OCI-M2 (cell line): ENCODE results near the gene MTA1.

ENCODE experiments used
- DNase-seq: peaks from one replicate; lab custom pipeline; 2025; ENCODE audit not compliant: unreplicated experiment; lab: John Stamatoyannopoulos, UW

The MTA1 gene

DNA sequence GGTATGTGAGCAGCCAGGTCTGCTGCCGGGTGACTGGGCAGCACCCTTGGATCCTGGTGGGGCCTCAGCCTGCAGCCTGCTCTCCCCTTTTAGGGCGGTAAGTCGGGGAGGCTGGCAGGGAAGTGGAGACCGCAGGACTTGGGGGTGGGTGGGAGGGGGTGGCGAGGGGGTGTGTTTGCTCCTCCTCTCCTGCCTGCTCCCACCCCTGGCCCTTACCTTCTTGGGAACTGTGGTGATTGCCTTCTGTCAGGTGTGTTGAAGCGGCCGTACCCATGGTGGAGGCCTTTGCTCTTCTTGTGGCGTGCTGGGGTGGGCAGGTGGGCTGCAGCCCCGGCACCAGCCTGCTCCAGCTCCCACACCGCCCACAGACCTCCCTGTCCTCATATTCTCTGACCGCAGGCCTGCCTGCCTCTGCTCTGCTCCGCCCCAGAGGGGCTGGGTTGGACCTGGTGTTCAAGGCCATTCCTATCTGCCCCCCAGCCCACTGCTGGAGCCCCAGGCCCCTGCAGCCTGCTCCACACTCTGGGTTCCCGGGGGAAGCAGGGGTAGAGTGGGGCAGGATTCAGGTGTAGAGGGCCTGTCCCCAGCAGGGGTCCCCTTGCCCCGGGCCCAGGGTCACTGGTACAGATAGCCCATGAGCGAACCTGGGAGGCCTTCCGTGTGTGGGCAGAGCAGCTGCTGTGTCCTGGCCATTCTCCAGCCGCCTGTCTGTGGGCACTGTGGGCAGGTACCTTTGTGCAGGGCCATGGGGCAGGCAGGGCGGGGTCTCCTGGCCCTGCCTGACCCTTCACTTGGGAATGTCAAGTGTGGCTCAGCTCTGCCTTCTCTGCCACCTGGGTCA, 76.6 kb downstream of the MTA1 start:
- no peak for DNase-seq

DNA sequence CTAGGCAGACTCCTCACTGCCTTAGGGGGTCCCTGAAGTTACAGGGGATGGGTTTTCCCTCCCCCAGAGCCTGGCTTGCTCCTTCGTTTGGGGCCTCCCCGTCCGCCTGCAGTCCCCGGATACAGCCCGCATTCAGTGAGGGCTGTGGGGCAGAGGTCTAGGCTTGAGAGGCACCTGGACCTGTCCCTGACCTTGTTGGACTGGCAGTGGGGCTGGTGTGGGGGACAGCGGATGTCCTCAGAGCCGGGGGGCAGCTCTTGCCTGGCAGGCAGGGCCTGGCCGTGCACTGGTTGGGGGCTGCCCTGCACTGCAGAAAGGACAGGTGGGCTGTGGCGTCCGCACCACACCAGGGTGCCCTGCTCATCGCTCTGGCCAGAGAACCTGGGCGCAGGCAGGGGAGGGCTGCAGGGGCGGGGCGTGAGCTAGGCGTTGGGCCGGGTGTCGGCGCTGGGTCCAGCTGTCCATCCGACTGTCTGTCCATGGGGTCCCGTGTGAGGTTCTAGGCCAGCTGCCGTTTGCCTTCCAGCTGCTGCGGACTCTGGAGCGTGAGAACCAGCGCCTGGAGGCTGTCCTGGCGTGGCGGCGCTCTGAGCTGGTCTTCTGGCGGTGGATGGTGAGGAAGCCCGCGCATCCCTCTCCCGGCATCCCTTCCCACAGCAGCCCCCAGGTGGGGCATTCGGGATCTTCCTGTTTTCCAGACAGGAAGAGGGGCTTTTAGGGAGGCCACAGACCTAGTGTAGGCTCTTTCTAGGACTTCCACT, 77.4 kb downstream of the MTA1 start:
- DNase-seq: no peak

DNA sequence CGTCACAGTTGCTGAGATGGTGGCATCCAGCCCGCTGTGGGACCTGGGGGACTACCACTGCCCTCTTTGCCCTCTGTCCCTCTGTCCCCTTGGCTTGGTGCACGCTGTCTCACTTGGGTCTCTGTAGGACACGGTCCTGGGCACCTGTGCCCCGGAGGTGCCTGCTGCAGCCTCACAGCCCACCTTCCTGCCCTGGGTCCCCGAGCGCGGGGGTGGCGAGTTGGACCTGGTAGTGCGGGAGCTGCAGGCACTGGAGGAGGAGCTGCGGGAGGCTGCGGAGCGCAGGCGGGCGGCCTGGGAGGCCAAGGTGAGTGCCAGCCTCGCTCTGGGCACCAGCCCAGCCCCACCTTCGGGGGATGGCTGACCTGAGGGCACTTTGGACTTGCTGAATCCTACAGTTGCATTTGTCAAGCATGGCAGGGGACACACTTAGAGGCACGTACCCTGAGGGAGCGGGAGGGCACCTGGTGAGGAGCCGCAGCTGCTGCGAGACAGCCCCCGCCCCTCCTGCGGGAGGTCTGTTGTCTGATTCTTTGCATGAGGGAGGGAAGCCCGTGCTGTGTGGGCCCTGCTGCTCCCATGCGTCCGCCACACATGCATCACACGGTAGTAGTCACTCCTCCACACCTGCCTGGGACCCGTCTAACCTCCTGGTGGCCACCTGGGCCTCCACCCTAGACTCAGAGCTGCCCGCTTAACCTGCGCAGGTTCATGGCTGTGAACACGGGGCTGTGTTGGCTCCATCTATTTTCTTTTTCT, 78.2 kb downstream of the MTA1 start:
- no peak for DNase-seq

DNA sequence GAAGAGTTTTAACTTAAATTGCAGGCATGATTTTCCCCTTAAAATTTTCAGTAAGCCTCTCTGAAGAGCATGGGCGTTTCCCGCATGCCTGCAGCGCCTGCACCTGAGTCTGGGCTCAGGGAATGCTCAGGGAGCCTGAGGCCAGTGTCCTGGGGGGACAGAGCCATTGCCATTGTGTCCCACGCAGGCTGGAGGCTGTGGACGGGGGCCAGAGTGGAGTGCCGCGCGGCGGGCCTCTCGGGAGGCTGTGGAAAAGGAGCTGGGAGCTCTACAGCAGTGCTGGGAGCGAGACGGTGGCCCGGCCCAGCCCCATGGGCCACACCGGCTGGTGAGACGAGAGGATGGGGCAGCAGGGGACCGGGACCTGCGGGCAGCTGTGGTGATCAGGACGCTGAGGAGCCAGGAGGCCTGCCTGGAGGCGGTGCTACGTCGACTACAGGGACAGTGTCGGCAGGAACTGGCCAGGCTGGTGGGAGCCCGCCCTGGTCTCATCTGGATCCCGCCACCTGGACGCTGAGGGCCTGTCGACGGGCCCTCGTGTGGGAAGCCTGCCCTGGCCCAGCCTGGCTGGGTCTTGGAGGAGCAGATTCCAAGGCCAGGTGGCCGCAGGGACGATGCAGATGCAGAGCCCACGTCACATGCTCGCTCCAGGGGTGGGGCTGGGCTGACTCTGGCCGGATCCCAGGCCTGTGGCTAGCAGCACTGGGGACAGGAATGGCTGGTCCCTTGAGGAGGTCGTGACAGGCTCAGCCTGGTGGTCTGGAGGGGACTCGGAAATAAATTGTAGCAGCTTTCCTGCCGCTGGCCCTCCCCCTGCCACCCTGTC, 79.0 kb downstream of the MTA1 start:
- DNase-seq: no peak

DNA sequence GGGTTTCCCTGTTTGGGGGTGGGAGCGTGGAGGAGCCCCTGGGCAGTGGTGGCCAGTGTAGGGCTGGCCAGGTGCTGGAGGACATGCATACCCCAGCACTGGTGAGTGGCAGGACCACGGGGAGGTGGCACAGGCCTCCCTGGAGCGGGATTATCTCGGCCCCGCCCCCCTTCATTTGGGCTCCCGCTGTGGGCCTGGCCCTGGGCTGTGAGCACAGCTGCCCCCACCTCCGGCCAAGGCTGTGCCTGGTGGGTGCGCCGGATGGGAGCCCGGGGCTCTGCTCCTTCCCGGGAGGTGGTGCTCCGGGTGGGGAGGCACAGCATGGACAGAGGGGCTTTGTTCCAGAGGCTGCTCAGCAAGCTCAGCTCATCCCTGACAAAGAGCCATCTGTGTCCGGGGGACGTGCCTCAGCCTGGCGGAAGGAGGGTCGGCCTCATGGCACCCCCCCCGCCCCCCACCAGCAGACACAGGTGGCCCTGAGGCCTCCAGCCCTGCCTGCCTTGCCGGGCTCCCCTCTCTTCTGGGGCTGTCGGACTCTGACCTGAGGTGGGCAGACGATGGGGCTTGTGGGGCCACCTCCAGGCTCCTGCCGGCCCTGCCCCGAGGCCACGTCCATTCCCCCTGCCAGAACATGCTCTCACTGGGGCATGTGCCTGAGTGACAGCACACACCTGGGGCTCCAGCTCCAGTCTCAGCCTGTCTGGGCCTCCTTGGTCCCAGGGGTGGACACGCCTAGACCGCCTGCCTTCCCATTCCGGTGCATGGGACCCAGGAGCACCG, 79.8 kb downstream of the MTA1 start:
- no peak for DNase-seq

DNA sequence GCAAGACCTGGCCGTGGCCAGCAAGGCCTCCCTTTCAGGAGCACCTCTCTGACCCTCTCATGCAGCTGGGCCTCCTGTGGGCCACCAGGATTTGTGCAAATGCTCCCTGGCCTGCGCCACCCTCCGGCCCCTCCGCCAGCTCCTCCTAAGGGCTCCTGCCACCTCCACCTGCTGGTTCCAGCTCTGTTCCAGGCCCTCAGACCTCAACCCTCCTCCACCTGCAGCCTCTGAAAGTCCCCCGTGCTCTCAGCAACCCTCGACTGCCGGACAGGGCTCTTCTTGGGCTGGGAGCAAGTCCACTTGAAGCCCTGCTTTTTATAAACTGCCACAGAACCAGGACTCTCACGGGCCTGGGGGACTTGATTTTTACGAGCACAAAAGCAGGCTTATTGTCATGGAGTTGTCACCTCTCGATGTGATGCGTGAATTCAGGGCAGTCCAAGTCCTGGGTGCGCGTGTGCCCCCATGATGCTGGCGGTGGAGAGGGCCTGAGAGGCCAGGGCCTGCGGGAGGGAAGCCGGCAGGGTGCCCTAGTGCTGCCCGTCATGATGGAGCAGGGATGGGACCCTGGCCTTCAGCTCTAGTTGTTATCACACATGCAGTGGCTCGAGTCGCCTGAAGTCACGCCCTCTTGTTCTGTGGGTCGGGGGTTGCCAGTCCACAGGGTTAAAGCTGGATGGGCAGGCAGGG, 80.6 kb downstream of the MTA1 start:
- no peak for DNase-seq

DNA sequence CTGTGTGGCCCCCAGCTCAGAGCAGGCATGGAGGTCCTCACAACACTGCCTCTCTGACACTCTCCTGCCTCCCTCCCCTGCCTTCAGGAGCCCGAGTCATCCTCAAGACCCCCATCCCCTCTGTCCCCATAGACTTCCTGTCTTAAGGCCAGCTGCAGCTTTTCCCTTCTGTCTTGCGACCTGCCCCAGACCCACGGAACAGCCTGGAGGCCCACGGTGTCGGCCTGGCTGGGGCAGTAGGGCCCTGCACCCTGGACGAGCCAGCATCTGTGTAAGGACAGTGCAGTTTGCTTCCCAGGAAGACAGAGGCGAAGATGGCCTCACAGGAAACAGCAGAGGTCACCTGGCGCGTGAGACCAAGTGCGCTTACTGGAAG, 81.1 kb downstream of the MTA1 start:
- DNase-seq: no peak

DNA sequence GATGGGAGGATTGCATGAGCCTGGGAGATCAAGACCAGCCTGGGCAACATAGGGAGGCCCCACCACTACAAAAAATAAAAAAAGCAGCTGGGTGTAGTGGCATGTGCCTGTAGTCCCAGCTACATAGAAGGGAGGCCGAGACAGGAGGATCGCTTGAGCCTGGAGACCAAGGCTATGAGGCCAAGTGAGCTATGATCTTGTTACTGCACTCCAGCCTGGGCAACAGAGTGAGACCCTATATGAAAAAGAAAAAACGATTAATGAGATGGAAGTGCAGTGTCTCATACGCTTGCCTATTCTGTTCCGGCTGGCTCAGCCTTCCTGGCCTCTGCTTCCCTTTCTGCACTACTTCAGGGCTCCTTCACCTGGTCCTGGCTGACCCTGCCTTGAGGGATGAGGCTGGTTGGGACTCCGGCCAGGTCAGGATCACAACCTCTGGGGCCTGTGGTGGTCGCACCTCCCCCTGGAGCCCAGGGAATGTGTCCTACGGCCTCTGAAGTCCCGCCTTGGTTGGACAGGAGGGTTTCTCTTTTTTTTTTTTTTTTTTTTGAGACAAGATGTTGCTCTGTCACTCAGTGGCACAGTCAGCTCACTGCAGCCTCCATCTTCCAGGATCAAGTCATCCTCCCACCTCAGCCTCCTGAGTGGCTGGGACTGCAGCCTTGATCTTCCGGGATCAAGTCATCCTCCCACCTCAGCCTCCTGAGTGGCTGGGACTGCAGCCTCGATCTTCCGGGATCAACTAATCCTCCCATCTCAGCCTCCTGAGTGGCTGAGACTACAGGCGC, 82.1 kb downstream of the MTA1 start:
- DNase-seq: no peak

DNA sequence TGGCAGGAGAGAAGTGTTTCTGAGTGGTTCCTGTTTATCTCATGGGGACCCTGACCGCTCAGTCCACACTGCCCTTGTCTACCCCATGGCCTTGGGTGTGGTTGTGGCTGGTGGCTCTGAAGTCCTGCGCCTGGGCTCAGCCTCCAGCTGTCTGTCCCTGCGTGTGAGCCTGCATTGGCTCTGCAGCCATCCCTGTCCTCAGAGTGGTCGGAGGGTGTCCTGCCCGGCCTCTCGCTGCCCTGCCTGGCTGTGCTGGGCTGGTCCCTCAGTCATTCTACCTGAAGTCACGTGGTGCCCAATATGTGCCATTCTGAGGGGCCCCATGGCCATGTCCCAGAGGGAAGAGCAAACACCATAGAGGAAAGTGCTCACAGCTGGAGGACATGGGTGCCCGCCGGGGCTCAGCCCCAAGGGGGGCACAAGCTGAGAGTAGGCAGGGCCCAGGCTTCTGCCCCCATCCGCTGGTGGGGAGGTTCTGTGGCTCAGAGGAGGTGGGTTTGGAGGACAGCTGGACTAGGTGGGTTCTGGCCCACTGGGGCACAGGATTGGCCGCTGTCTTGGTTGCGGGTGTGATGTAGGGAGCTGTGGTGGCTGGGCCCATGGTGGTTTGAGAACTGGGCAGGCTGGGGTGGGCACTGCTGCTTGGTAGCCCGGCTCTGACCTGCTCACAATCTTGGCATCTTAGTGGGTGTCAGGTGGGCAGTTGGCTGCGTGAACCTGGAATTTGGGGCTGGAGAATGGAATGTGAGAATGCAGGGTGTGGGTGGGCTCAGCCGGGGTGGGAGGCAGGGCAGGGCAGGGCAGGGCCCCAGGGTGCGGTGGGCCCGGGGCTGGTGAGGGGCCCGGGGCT, 83.0 kb downstream of the MTA1 start:
- no peak for DNase-seq

DNA sequence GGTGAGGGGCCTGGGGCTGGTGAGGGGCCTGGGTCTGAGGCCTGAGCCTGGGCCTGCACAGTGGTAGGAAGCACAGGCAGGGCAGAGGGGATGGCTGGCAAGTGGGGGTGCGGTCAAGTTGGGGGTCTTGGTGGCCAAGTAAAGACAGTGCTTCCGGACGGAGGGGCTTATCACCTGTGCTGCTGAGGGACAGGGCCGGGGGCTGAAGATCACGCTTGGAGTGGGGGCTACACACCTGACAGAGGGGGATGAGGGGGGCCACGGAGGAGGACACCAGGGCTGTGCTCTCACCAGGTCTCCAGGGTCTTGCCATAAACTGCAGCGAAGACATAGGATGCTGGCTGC, 83.6 kb downstream of the MTA1 start:
- no peak for DNase-seq

DNA sequence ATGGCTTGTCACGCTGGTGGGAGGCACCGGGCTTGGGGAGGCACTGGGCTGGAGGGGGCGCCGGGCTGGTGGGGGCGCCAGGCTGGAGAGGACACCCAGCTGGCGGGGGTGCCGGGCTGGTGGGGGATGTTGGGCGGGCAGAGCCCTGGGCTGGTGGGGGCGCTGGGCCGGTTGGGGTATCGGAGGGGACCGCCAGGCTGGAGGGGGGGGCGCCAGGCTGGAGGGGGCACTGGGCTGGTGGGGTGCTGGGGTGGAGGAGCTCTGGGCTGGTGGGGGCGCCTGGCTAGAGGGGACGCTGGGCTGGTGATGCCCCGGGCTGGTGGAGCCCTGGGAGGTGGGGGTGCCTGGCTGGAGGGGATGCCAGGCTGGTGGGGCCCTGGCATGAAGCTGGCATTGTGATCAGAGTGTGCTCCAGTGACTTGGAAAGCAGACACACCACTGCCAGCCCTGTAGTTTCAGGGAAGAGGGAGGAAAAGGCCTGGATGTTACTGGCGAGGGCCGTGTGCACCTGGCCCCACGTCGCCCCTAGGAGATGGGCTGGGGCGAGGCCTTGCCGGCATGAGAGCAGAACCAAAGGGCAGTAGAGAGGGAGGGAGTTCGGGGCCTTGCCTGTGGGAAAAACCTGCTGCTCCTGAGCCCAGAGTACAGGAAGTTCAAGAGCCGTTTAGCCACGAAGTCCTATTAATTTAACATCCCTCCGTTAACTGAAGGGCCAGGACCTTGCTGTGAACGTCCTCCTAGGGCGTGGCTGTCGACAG, 84.5 kb downstream of the MTA1 start:
- no peak for DNase-seq

DNA sequence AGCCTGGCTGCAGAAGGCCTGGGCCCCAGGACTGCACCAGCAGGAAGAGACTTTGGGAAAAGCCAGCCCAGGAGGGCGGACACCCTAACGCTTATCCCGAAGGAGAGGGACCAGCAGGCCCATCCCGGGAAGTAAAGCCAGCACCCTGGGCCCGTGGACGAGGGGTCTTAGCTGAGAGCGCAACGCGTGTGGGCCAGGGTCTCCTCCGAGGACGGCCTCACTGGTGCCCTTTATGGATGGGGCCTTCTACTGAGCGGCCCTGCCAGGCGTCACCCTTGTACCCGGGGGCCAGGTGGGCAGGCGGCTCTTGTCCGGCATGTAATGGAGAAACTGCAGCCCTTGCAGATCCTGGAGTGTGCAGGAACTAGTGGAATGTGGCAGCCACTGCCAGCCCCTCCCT, 85.5 kb downstream of the MTA1 start:
- DNase-seq: no peak

DNA sequence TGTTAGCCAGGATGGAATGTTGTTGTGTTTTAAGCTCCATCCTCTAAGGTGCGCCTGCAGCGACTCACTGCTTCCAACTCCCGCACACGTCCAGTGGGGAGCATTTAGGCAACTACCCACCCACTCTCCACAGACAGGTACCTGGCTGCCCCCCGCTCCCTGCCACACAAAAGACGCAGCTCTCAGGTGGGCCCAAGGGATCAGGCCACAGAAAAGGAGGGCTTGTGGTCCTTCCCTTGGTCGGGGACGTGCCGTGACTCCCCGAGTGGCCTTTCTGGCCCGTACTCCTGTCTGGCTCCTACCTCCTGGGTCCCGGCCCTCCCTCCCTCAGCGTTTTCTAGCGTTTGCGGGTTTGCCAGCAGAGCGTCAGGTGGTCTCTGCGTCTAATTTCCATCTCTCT, 87.6 kb downstream of the MTA1 start:
- no peak for DNase-seq

DNA sequence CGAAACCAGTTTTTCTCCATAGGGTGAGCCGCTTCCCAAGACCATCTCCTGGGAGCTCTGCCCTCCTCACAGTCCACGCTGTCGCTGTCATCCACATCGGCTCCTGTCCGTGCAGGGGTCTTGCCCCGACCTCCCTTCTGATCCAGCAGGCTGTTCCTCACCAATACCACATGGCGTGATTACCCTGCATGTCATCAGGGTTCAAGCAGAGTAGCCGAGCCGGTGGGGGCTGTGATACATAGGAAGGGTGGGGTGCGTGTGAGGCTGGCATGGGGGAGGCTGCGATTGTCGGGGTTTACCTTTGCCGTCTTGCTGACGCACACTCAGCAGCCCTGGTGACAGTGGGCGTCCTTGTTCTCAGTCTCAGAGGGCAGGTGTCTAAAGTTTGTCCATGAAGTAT, 88.4 kb downstream of the MTA1 start:
- DNase-seq: no peak

DNA sequence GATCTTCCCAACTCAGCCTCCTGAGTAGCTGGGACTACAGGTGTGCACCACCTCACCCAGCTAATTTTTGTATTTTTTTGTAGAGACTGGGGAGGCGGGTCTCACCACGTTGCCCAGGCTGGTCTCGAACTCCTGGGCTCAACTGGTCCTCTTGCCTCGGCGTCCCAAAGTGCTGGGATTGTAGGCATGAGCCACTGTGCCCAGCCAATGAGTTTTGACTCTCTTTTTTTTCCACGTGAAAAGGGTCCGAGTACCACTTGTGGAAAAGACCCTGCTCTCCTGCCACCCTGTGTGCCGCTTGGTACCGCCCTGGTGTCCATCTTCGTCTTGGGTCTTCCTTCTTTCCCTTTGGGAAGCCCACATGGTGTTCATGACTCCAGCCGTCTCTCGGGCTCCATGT, 89.0 kb downstream of the MTA1 start:
- no peak for DNase-seq

DNA sequence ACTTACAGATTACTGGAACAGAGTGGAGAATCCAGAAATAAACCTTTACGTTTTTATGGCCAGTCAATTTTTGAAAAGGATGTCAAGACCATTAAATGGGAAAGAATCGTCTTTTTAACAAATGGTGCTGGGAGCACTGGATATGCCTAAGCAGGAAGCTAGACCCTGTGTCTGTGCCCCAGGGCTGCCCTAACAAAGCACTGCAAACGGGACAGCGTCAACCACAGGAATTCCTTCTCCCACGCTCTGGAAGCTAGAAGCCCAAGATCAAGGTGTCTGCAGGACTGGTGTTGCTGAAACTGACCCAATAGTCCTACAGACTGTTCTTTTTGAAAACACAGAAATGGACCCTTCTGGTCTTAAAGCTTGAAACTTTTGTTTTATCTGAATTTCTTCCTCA, 97.5 kb downstream of the MTA1 start:
- no peak for DNase-seq

DNA sequence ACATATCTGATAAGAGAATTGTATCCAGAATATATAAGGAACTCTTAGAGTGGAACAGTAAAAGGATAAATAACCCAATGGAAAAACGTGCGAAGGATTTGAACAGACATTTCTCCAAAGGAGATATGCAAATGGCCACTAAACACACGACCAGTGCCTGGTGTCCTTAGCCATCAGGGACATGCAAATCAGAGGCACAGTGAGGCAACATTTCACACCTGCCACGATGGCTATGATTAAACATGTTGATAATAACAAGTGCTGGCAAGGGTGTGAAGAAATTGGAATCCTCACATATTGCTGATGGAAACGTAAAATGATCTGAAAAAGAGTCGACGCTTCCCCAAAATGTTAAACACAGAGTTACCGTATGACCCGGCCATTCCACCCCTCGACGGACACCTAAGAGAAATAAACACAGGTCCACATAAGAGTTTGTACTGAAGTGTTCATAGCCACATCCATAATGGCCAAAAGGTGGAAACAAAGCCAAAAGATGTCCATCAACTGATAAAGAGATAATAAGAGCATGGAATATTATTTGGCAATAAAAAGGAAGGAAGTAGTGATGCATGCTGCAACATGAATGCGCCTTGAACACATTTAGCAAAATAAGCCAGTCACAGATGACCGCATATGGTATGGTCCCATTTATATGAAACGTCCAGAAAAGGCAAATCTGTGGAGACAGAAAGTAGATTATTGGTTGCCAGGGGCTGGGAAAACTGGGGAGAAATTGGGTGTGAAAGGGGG, 100.5 kb downstream of the MTA1 start:
- no peak for DNase-seq
